CD4-positive, alpha-beta memory T cell (primary cell): ENCODE data around the gene ZNF681. TPM values are rescaled to one million over a fixed set of nuclear protein-coding genes. Genes with fewer than 3 reads are reported as not detected.

ENCODE experiments used
- CTCF ChIA-PET: fragments of 350-600 bp; sonication (Branson Sonifier 250); formaldehyde crosslinking; loops from one replicate; lab custom pipeline; 2021; ENCODE audit warnings: inconsistent platforms; ENCODE audit not compliant: partially characterized antibody; lab: Charles Lee
- POLR2A ChIA-PET: fragments of 350-600 bp; sonication (Branson Sonifier 250); formaldehyde crosslinking; loops from one replicate; lab custom pipeline; 2021; ENCODE audit not compliant: partially characterized antibody; lab: Charles Lee
- DNase-seq, 5 donors: peaks; one replicate each; pipeline versions ENCODE4 v3.0.0 to v3.0.0-alpha.2; 2020 to 2022; ENCODE audit warnings: mixed read lengths in 1 of 5
- H3K27ac ChIP-seq: one replicate; pipeline ENCODE4 v1.7.0; 2013; ENCODE audit warnings: low read depth, low read length
- H3K27me3 ChIP-seq: 2 replicates; pipeline ENCODE4 v1.7.0; 2013; ENCODE audit warnings: mild to moderate bottlenecking, low read length, moderate library complexity; ENCODE audit not compliant: insufficient read depth
- H3K36me3 ChIP-seq: 2 replicates; pipeline ENCODE4 v1.7.0; 2013; ENCODE audit warnings: mild to moderate bottlenecking, low read length, moderate library complexity; ENCODE audit not compliant: insufficient read depth
- H3K4me1 ChIP-seq: 2 replicates; pipeline ENCODE4 v1.7.0; 2013; ENCODE audit warnings: mild to moderate bottlenecking, low read length, moderate library complexity; ENCODE audit not compliant: insufficient read depth
- H3K4me3 ChIP-seq, 2 donors: one replicate each; pipeline ENCODE4 v1.7.0; 2013; ENCODE audit warnings: low read length in 2 of 2, mild to moderate bottlenecking in 1 of 2
- H3K9me3 ChIP-seq, 2 donors: one replicate each; pipeline ENCODE4 v1.7.0; 2013; ENCODE audit warnings: low read length in 2 of 2, control low read depth in 1 of 2; ENCODE audit not compliant: control insufficient read depth in 1 of 2
- H3K27ac Mint-ChIP-seq, 7 donors: one replicate each; pipeline ENCODE4 v1.8.0; 2020 to 2021; ENCODE audit warnings: mixed read lengths in 7 of 7, mild to moderate bottlenecking in 6 of 7, inconsistent platforms in 3 of 7, moderate library complexity in 3 of 7
- H3K27me3 Mint-ChIP-seq, 2 donors: one replicate each; pipeline ENCODE4 v1.8.0; 2020 to 2021; ENCODE audit warnings: mixed read lengths in 2 of 2
- H3K36me3 Mint-ChIP-seq, 2 donors: one replicate each; pipeline ENCODE4 v1.8.0; 2020 to 2021; ENCODE audit warnings: mixed read lengths in 2 of 2, inconsistent platforms in 1 of 2, mild to moderate bottlenecking in 1 of 2
- H3K4me1 Mint-ChIP-seq, 4 donors: one replicate each; pipeline ENCODE4 v1.8.0; 2020 to 2021; ENCODE audit warnings: mixed read lengths in 4 of 4, mild to moderate bottlenecking in 1 of 4
- H3K4me3 Mint-ChIP-seq, 8 donors: one replicate each; pipeline ENCODE4 v1.8.0; 2020 to 2021; ENCODE audit warnings: mixed read lengths in 8 of 8, mild to moderate bottlenecking in 7 of 8, moderate library complexity in 6 of 8, inconsistent platforms in 3 of 8
- H3K9me3 Mint-ChIP-seq, 8 donors: one replicate each; pipeline ENCODE4 v1.8.0; 2020 to 2021; ENCODE audit warnings: mixed read lengths in 8 of 8, mild to moderate bottlenecking in 5 of 8, inconsistent platforms in 3 of 8, moderate library complexity in 1 of 8
- intact Hi-C: fragments of 100-400 bp; cut with micrococcal nuclease; formaldehyde crosslinking; loops from one replicate; pipeline ENCODE4 v1.15.1; 2023
- polyA plus RNA-seq, 2 donors: library from polyadenylated mRNA; unstranded; fragments of 300-500 nt; fragmentation: Illumina TruSeq; gene quantifications; one replicate each; pipeline ENCODE4 v1.2.3, GENCODE V29; 2021
- total RNA-seq, 2 experiments: library from RNA; stranded (reverse); gene quantifications; one replicate each; pipeline ENCODE4 v1.2.3, GENCODE V29; 2021

ZNF681 gene
- total RNA-seq (1 to 10 TPM; 8.0 to 8.3 TPM), polyA plus RNA-seq (1 to 10 TPM; 1.1 to 2.2 TPM)

DNA sequence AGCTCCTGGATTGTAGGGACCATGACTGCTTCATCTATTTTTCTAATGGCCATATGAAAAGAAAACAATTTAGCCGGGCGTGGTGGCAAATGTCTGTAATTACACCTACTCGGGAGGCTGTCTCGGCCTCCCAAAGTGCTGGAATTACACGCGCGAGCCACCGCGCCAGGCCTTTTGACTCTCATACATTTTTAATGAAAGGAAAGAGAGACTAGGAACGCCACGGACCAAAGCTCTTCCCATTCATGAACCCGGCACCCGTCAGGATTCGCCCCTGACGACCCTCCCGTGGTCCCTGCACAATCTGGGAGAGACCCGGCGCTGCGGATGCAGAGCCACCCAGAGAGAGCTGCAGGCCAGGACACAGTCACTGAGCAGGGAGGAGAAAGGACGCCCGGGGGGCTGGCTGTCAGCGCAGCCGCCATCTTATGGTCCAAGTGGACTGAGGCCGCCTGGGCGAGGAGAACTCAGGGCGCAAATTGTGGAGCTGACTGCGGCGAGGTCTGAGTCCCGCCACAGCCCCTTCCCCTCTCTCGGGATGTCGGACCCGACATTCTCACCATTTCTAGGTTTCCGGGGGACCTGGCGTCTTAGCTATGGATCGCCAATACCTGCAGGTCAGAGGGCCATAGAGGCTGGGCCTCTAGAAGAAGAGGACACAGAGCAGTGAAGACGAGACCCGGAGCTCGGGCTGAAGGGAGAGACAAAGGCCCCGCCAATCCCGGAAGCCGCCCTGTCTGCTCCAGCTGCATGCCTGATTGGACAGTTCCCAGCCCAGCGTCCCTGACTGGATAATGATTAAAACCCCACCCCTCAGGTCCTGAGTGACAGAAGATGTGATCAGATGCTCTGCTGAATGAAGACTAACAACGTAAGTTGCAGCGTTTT is at the start of gene ZNF681:
Gene ZNF681, minus strand, starts transcription at position 705 of the 888 bp plus-strand sequence. Its CDS starts 142 bp downstream, at position 563.
- ChIA-PET POLR2A (interaction anchor here (0.7 to 3.5 kb wide), 14 partner anchors 9 to 1706 kb away, joined by 3 to 42 read pairs (median 10); partner anchors contain the start of genes ZNF254, ZNF257, ZNF675 and ZNF724), CTCF (interaction anchor here (1.0 to 2.5 kb wide), 8 partner anchors 9 to 364 kb away, joined by 3 to 11 read pairs (median 6); partner anchors contain the start of gene ZNF91)
- DNase-seq, result peak; percentile 86 to 95 (median 90)
- H3K27ac Mint-ChIP-seq, result peak within 1 kb of the TSS; percentile 95 to 99 (median 98)
- intact Hi-C loops, result loop anchor here (1.0 to 2.0 kb wide), 4 partner anchors 71 to 364 kb away; partner anchors contain the start of genes ZNF675, ZNF726 and ZNF91
- no peaks in the 10 kb centered on the region for H3K36me3 ChIP-seq
- no peaks in the 10 kb centered on the region for H3K27me3 Mint-ChIP-seq
- H3K9me3 ChIP-seq, result no peaks in the 10 kb centered on the region
- H3K27ac ChIP-seq, result peak within 1 kb of the TSS; percentile 93
- H3K36me3 Mint-ChIP-seq, result peaks cover 11 to 21% of the 10 kb centered on the region in 2 donors
- peaks cover 17% of the 10 kb centered on the region for H3K4me1 ChIP-seq
- H3K9me3 Mint-ChIP-seq, result peaks cover 0 to 6% (median 0%) of the 10 kb centered on the region in 8 donors
- peak within 1 kb of the TSS; percentile 80 to 98 for H3K4me3 ChIP-seq
- peak within 1 kb of the TSS; percentile 94 to 98 (median 96) for H3K4me3 Mint-ChIP-seq
- peaks cover 17 to 47% (median 28%) of the 10 kb centered on the region in 4 donors for H3K4me1 Mint-ChIP-seq
- H3K27me3 ChIP-seq, result no peaks in the 10 kb centered on the region

GRCh38 chr19:23804676-23805075 is 46.0 kb upstream of the ZNF681 start:
- Histone ChIP-seq H3K27me3 (no peaks in the 10 kb centered on the region), H3K9me3 (no peaks in the 10 kb centered on the region), H3K36me3 (no peaks in the 10 kb centered on the region), H3K27ac (no peak overlapping the region), H3K4me3 (no peak overlapping the region), H3K4me1 (peaks cover 32% of the 10 kb centered on the region)
- Mint-ChIP-seq H3K9me3 (peaks cover 0 to 4% (median 0%) of the 10 kb centered on the region in 8 donors), H3K27me3 (no peaks in the 10 kb centered on the region), H3K4me3 (peak overlapping the region in 1 of 8 donors; percentile 8), H3K36me3 (peaks cover 4 to 15% of the 10 kb centered on the region in 2 donors), H3K27ac (peak overlapping the region in 1 of 7 donors; percentile 87), H3K4me1 (peaks cover 15 to 34% (median 23%) of the 10 kb centered on the region in 4 donors)
- ChIA-PET CTCF (no interaction called here), POLR2A (no interaction called here)
- DNase-seq, result no peak
- intact Hi-C loops, result loop anchor here (5.0 kb wide), 2 partner anchors 117 to 228 kb away; partner anchors contain the start of gene ZNF675

- Mint-ChIP-seq H3K9me3 (peaks cover 0 to 7% (median 4%) of the 10 kb centered on the region in 8 donors), H3K36me3 (peaks cover 3 to 6% of the 10 kb centered on the region in 2 donors), H3K27ac (peak overlapping the region; percentile 83 to 96 (median 90)), H3K27me3 (no peaks in the 10 kb centered on the region), H3K4me3 (peak overlapping the region; percentile 75 to 90 (median 76)), H3K4me1 (peaks cover 24 to 46% (median 32%) of the 10 kb centered on the region in 4 donors)
- no peaks in the 10 kb centered on the region for H3K36me3 ChIP-seq
- intact Hi-C loops, result loop anchor here (5.0 kb wide), 2 partner anchors 115 to 230 kb away; partner anchors contain the start of gene ZNF675
- ChIA-PET CTCF (interaction anchor here (1.0 to 1.6 kb wide), 2 partner anchors 43 to 521 kb away, joined by 3 to 10 read pairs; partner anchors contain the start of gene ZNF681), POLR2A (interaction anchor here (1.5 to 2.8 kb wide), 4 partner anchors 39 to 115 kb away, joined by 4 to 16 read pairs (median 8); partner anchors contain the start of genes ZNF681 and ZNF726)
- peak overlapping the region; percentile 21 to 44 for H3K4me3 ChIP-seq
- no peaks in the 10 kb centered on the region for H3K27me3 ChIP-seq
- DNase-seq, result peak in 2 of 5 donors; percentile 13 to 24
- H3K9me3 ChIP-seq, result no peaks in the 10 kb centered on the region
- H3K4me1 ChIP-seq, result peaks cover 46% of the 10 kb centered on the region
- H3K27ac ChIP-seq, result peak overlapping the region; percentile 47
Measured at GRCh38 chr19:23802290-23802689, 43.6 kb upstream of the ZNF681 start.

- no peak for DNase-seq
- H3K27me3 ChIP-seq, result no peaks in the 10 kb centered on the region
- no peaks in the 10 kb centered on the region for H3K9me3 ChIP-seq
- Mint-ChIP-seq H3K4me3 (peak overlapping the region; percentile 75 to 90 (median 76)), H3K9me3 (peaks cover 0 to 8% (median 6%) of the 10 kb centered on the region in 8 donors), H3K36me3 (peaks cover 3 to 8% of the 10 kb centered on the region in 2 donors), H3K27ac (peak overlapping the region; percentile 83 to 96 (median 90)), H3K27me3 (no peaks in the 10 kb centered on the region), H3K4me1 (peaks cover 24 to 46% (median 32%) of the 10 kb centered on the region in 4 donors)
- H3K27ac ChIP-seq, result peak overlapping the region; percentile 47
- H3K36me3 ChIP-seq, result no peaks in the 10 kb centered on the region
- H3K4me3 ChIP-seq, result peak overlapping the region; percentile 21 to 44
- CTCF ChIA-PET, result interaction anchor here (1.6 kb wide), 1 partner anchor 43 kb away, joined by 10 read pairs; the partner anchor contains the start of gene ZNF681
- intact Hi-C loops, result loop anchor here (5.0 kb wide), 2 partner anchors 115 to 230 kb away; partner anchors contain the start of gene ZNF675
- POLR2A ChIA-PET, result interaction anchor here (1.5 to 2.8 kb wide), 4 partner anchors 39 to 114 kb away, joined by 4 to 16 read pairs (median 8); partner anchors contain the start of genes ZNF681 and ZNF726
- H3K4me1 ChIP-seq, result peaks cover 46% of the 10 kb centered on the region
Measured at GRCh38 chr19:23801803-23802202, 43.1 kb upstream of the ZNF681 start.

DNA sequence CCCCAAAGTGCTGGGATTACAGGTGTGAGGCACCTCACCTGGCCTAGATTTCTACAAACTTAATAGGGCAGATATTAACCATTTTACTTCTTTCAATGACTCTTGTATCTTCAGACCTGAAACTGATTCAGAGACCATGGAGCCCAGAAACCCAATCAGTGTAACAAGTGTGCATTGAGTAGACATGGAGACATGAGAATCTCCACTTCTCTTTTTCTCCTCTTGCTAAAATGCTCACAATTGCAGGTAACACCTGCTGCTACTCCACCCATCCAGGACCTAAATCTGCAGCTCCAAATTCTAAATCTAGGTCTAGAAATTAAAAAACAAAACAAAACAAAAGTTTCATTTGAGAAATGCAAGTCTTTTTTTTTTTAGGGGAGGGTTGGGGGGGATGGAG is 42.2 kb upstream of the ZNF681 start:
- CTCF ChIA-PET, result interaction anchor here (1.7 kb wide), 1 partner anchor 16 kb away, joined by 7 read pairs; no protein-coding TSS in a partner anchor
- Histone ChIP-seq H3K36me3 (no peaks in the 10 kb centered on the region), H3K4me3 (no peak overlapping the region), H3K27me3 (no peaks in the 10 kb centered on the region), H3K27ac (peak overlapping the region; percentile 46), H3K9me3 (no peaks in the 10 kb centered on the region), H3K4me1 (peaks cover 46% of the 10 kb centered on the region)
- Mint-ChIP-seq H3K4me1 (peaks cover 24 to 46% (median 32%) of the 10 kb centered on the region in 4 donors), H3K4me3 (peak overlapping the region in 6 of 8 donors; percentile 31 to 93 (median 60)), H3K36me3 (peaks cover 8 to 16% of the 10 kb centered on the region in 2 donors), H3K9me3 (peaks cover 0 to 18% (median 14%) of the 10 kb centered on the region in 8 donors), H3K27me3 (no peaks in the 10 kb centered on the region), H3K27ac (peak overlapping the region; percentile 89 to 97 (median 93))
- POLR2A ChIA-PET, result interaction anchor here (1.2 to 3.3 kb wide), 3 partner anchors 38 to 406 kb away, joined by 3 to 20 read pairs (median 10); partner anchors contain the start of genes ZNF681 and ZNF91
- intact Hi-C loops, result loop anchor here (5.0 kb wide), 2 partner anchors 114 to 231 kb away; partner anchors contain the start of gene ZNF675
- no peak for DNase-seq

- CTCF ChIA-PET, result interaction anchor here (1.6 to 2.2 kb wide), 3 partner anchors 17 to 114 kb away, joined by 6 to 11 read pairs (median 7); partner anchors contain the start of genes ZNF681 and ZNF726
- intact Hi-C loops, result loop anchor here (5.0 kb wide), 2 partner anchors 113 to 232 kb away; partner anchors contain the start of gene ZNF675
- Mint-ChIP-seq H3K4me3 (peak overlapping the region in 6 of 8 donors; percentile 17 to 93 (median 70)), H3K36me3 (peaks cover 9 to 12% of the 10 kb centered on the region in 2 donors), H3K4me1 (peaks cover 24 to 46% (median 32%) of the 10 kb centered on the region in 4 donors), H3K9me3 (peaks cover 0 to 23% (median 19%) of the 10 kb centered on the region in 8 donors), H3K27ac (peak overlapping the region; percentile 89 to 97 (median 94)), H3K27me3 (no peaks in the 10 kb centered on the region)
- H3K27me3 ChIP-seq, result no peaks in the 10 kb centered on the region
- no peaks in the 10 kb centered on the region for H3K9me3 ChIP-seq
- H3K4me1 ChIP-seq, result peaks cover 46% of the 10 kb centered on the region
- POLR2A ChIA-PET, result interaction anchor here (0.7 to 3.3 kb wide), 8 partner anchors 17 to 421 kb away, joined by 3 to 20 read pairs (median 9); partner anchors contain the start of genes ZNF675, ZNF681 and ZNF91
- H3K4me3 ChIP-seq, result no peak overlapping the region
- H3K27ac ChIP-seq, result peak overlapping the region; percentile 46
- peak; percentile 9 to 50 (median 17) for DNase-seq
- H3K36me3 ChIP-seq, result no peaks in the 10 kb centered on the region
Measured at GRCh38 chr19:23800271-23800670, 41.6 kb upstream of the ZNF681 start.
